Heart right ventricle (tissue), 16 donors: ENCODE results near the gene GIPC3. TPM values are rescaled to one million over a fixed set of nuclear protein-coding genes. Genes with fewer than 3 reads are reported as not detected.
"Not testable (repeated sequence)": the region's sequence is repeated elsewhere in the genome, so short reads cannot be mapped to it uniquely, and the experiment has no call there.

Source experiments
- ATAC-seq, 8 donors: fragments of 200-7000 bp; cut with Tn5 transposase; one replicate each; pipeline ENCODE4 v1.9.1; 2020; ENCODE audit warnings: mild to moderate bottlenecking in 8 of 8, moderate library complexity in 8 of 8, moderate number of reproducible peaks in 1 of 8
- DNase-seq, 2 donors: peaks; one replicate each; pipeline ENCODE4 v3.0.0-alpha.2; 2020
- H3K27ac ChIP-seq, 10 donors: fragments of 200-600 bp; sonication (generic) in 2 of 10; one replicate each; pipeline versions ENCODE4 v1.5.0 to v1.8.0; 2020 to 2022; ENCODE audit warnings: mild to moderate bottlenecking in 3 of 10
- H3K27me3 ChIP-seq, 7 donors: fragments of 200-600 bp; one replicate each; pipeline ENCODE4 v1.8.0; 2021 to 2022; ENCODE audit warnings: mild to moderate bottlenecking in 2 of 7
- H3K36me3 ChIP-seq, 9 donors: fragments of 200-600 bp; sonication (generic) in 1 of 9; one replicate each; pipeline versions ENCODE4 v1.5.0 to v1.8.0; 2020 to 2022; ENCODE audit warnings: mild to moderate bottlenecking in 2 of 9
- H3K4me1 ChIP-seq, 9 donors: fragments of 200-600 bp; sonication (generic) in 1 of 9; one replicate each; pipeline versions ENCODE4 v1.5.0 to v1.8.0; 2020 to 2022; ENCODE audit warnings: mild to moderate bottlenecking in 4 of 9
- H3K4me3 ChIP-seq, 10 donors: fragments of 200-600 bp; sonication (generic) in 2 of 10; one replicate each; pipeline versions ENCODE4 v1.5.0 to v1.8.0; 2020 to 2022; ENCODE audit warnings: mild to moderate bottlenecking in 7 of 10, moderate library complexity in 2 of 10
- H3K9me3 ChIP-seq, 11 donors: fragments of 200-600 bp in 10 of 11; sonication (generic) in 2 of 11; one replicate each; pipeline versions ENCODE4 v1.5.0 to v1.8.0; 2013 to 2022; ENCODE audit warnings: mild to moderate bottlenecking in 2 of 11, control low read depth in 1 of 11, moderate library complexity in 1 of 11
- CTCF ChIP-seq, 9 donors: fragments of 200-600 bp; sonication (generic) in 2 of 9; IDR thresholded peaks; one replicate each; pipeline versions ENCODE4 v1.5.0 to v1.8.0; 2021 to 2022; ENCODE audit warnings: antibody characterized with exemption in 9 of 9, mild to moderate bottlenecking in 5 of 9, moderate library complexity in 1 of 9
- WGBS, 2 donors: extraction: QIAGEN DNeasy Blood & Tissue Kit; methylation state at CpG; one replicate each; pipeline ENCODE4 v1.1.7; 2013; ENCODE audit warnings: inconsistent platforms in 1 of 2; 5-methylcytosine and 5-hydroxymethylcytosine counted together
- intact Hi-C, 10 donors: fragments of 100-400 bp; cut with DNase I; formaldehyde crosslinking; loops; one replicate each; pipeline versions ENCODE4 v1.11.1 to v1.14.2; 2022
- polyA plus RNA-seq, 2 donors: library from polyadenylated mRNA; stranded (reverse); fragments of 200-250 nt; gene quantifications; one replicate each; pipeline ENCODE4 v1.2.3, GENCODE V29; 2013
- total RNA-seq, 10 donors: library from RNA; stranded (reverse); fragmentation: NEBNext Ultra II Directional in 3 of 10; extraction: Animal tissue kit (Norgen Biotek cat#: 25700) in 3 of 10; gene quantifications; one replicate each; pipeline versions ENCODE4 v1.2.1 to v1.2.4, GENCODE V29; 2021 to 2023
- donor health status: Arrhythmogenic right ventricular cardiomyopathy.
- donor health status: ischemic (EF 13 %, LVEDD 7.1; RV severe dilation, severe dysfunction).
- donor health status: healthy with polysubstance abuse.
- donor health status: DM: no; HTN: yes; CAD: no.
- donor health status: DM: no; HTN: no; CAD: no.
- donor health status: ischemic (EF 25% LVEDD 6.9; RV normal size, moderate dysfunction).
- donor health status: ischemic (EF 25% LVEDD 5.7; RV mildly dilated, moderate dysfunction).
- donor health status: healthy.
- donor health status: DM: yes; HTN: yes; CAD: no.
- donor health status: Ischemic cardiomyopathy.
- donor health status: ischemic (EF 35%, LVEDD 5.7; RV mildly dilated, moderate dysfunction).
- donor health status: nonischemic (EF 11% LVEDD 7.7; RV severe dilation, severe dysfunction).
- donor health status: DM: yes; HTN: yes; CAD: no.
- donor health status: PGD.
- donor health status: ischemic (EF 29% LVEDD 5.4; RV normal size, mild dysfunction).
- donor health status: nonischemic (EF 23%, LVEDD 6.1; RV moderate dilation, normal function).

Gene GIPC3
- total and polyA plus RNA-seq, 12 donors, result 0.90 to 2.8 (median 2.1) TPM

- Histone ChIP-seq H3K36me3 (no peaks in the 10 kb centered on the region), H3K27ac (no peak overlapping the region), H3K27me3 (no peaks in the 10 kb centered on the region), H3K9me3 (no peaks in the 10 kb centered on the region), H3K4me1 (no peaks in the 10 kb centered on the region), H3K4me3 (no peak overlapping the region)
- no peak for TF ChIP-seq CTCF (IDR thresholded peaks at IDR 0.05)
- WGBS, 2 donors, result 90 to 93% methylated on average over 19 of the region's 19 CpGs
- intact Hi-C loops, result no loop called here
- no peak for ATAC-seq
- DNase-seq, result no peak
These were observed 20.1 kb upstream of the GIPC3 start for GRCh38 chr19:3565139-3565538.

- not testable (repeated sequence) for H3K27ac ChIP-seq, ATAC-seq, DNase-seq, H3K4me3 ChIP-seq, H3K9me3 ChIP-seq, H3K27me3 ChIP-seq, H3K36me3 ChIP-seq
- H3K4me1 ChIP-seq, result peaks cover 5 to 21% (median 15%) of the 10 kb centered on the region in 9 donors
- 90 to 91% methylated on average over 11 of the region's 11 CpGs for WGBS, 2 donors
- intact Hi-C loops, result loop anchor here in 1 of 10 donors (10.0 kb wide), 1 partner anchor 55 kb away; the partner anchor contains the start of gene CACTIN
These were observed 15.2 kb upstream of the GIPC3 start for GRCh38 chr19:3570042-3570441.

GRCh38 chr19:3570606-3571011 is 14.7 kb upstream of the GIPC3 start:
- intact Hi-C loops, result loop anchor here in 1 of 10 donors (10.0 kb wide), 1 partner anchor 54 kb away; the partner anchor contains the start of gene CACTIN
- no peak overlapping the region for H3K27ac ChIP-seq
- H3K27me3 ChIP-seq, result no peaks in the 10 kb centered on the region
- H3K4me3 ChIP-seq, result no peak overlapping the region
- 81 to 83% methylated on average over 7 of the region's 7 CpGs for WGBS, 2 donors
- peaks cover 0 to 13% (median 0%) of the 10 kb centered on the region in 9 donors for H3K36me3 ChIP-seq
- peaks cover 5 to 27% (median 15%) of the 10 kb centered on the region in 9 donors for H3K4me1 ChIP-seq
- DNase-seq, result no peak
- no peak for ATAC-seq
- no peak for TF ChIP-seq CTCF (IDR thresholded peaks at IDR 0.05)
- H3K9me3 ChIP-seq, result no peaks in the 10 kb centered on the region

- Histone ChIP-seq H3K4me1 (peaks cover 10 to 40% (median 26%) of the 10 kb centered on the region in 9 donors), H3K27ac (peak overlapping the region in 6 of 10 donors; percentile 37 to 84 (median 60)), H3K27me3 (no peaks in the 10 kb centered on the region), H3K36me3 (peaks cover 0 to 13% (median 0%) of the 10 kb centered on the region in 9 donors), H3K4me3 (peak overlapping the region; percentile 59 to 100 (median 96)), H3K9me3 (no peaks in the 10 kb centered on the region)
- peak; percentile 96 to 99 (median 98) for ATAC-seq
- 1% methylated on average over 48 of the region's 48 CpGs for WGBS, 2 donors
- no peak for TF ChIP-seq CTCF (IDR thresholded peaks at IDR 0.05)
- intact Hi-C loops, result loop anchor here in 4 of 10 donors (1.0 to 10.0 kb wide), 3 partner anchors 15 to 65 kb away; partner anchors contain the start of genes MFSD12 (in 3 of the 4), CACTIN (in 1 of the 4) and FZR1 (in 1 of the 4)
- peak; percentile 100 for DNase-seq
These were observed 13.0 kb upstream of the GIPC3 start for GRCh38 chr19:3572132-3572854.
